H1 (cell line): ENCODE results near the gene SERPINA6. TPM values are rescaled to one million over a fixed set of nuclear protein-coding genes. Genes with fewer than 3 reads are reported as not detected.

ENCODE experiments used
- CTCF ChIA-PET: fragments of 300-600 bp; sonication (Branson Sonifier 250); formaldehyde crosslinking; loops from one replicate; lab custom pipeline; 2021; ENCODE audit not compliant: partially characterized antibody; lab: Charles Lee
- POLR2A ChIA-PET: fragments of 300-600 bp; sonication (Branson Sonifier 250); formaldehyde crosslinking; loops from one replicate; lab custom pipeline; 2021; ENCODE audit warnings: inconsistent platforms; ENCODE audit not compliant: partially characterized antibody; lab: Charles Lee
- DNase-seq, 2 experiments: peaks; one replicate each; pipeline versions ENCODE4 v3.0.0 to v3.0.0-alpha.2; 2010 to 2022; ENCODE audit warnings: low spot score in 2 of 2, low read depth in 1 of 2, mixed read lengths in 1 of 2
- FAIRE-seq: peaks from 2 replicates; lab custom pipeline; 2011; peaks lifted over from hg19 to GRCh38; lab: Jason Lieb, UNC
- H2AFZ ChIP-seq: 2 replicates; pipeline ENCODE4 v1.8.1; 2012; ENCODE audit warnings: low read length, inconsistent platforms
- H2AK5ac ChIP-seq: 2 replicates; pipeline ENCODE4 v1.6.1; 2013; ENCODE audit warnings: low read depth, low read length
- H2BK120ac ChIP-seq: replicated peaks from 2 replicates; pipeline ENCODE3; 2013; ENCODE audit warnings: low read depth, low read length, inconsistent platforms
- H2BK12ac ChIP-seq: 2 replicates; pipeline ENCODE4 v1.6.1; 2013; ENCODE audit warnings: low read depth, low read length
- H2BK15ac ChIP-seq: 2 replicates; pipeline ENCODE4 v1.6.1; 2013; ENCODE audit warnings: low read length
- H2BK20ac ChIP-seq: 2 replicates; pipeline ENCODE4 v1.6.1; 2013; ENCODE audit warnings: low read length
- H2BK5ac ChIP-seq: 2 replicates; pipeline ENCODE4 v1.6.1; 2013; ENCODE audit warnings: low read depth, low read length
- H3K14ac ChIP-seq: 2 replicates; pipeline ENCODE4 v1.6.1; 2013; ENCODE audit warnings: inconsistent platforms; ENCODE audit not compliant: insufficient read length
- H3K18ac ChIP-seq: 2 replicates; pipeline ENCODE4 v1.6.1; 2013; ENCODE audit warnings: low read length; ENCODE audit errors: extremely low read depth
- H3K23ac ChIP-seq: 2 replicates; pipeline ENCODE4 v1.6.1; 2013; ENCODE audit warnings: inconsistent platforms; ENCODE audit not compliant: insufficient read length
- H3K23me2 ChIP-seq: 2 replicates; pipeline ENCODE4 v1.6.1; 2013; ENCODE audit warnings: low read depth, low read length
- H3K27ac ChIP-seq: 2 replicates; pipeline ENCODE4 v1.6.1; 2011; ENCODE audit warnings: low read depth, low read length, inconsistent platforms
- H3K27me3 ChIP-seq, 4 experiments: replicated peaks in 1 of 4; 1 replicate in 1 of 4; 2 replicates in 3 of 4; pipeline versions ENCODE4 v1.6.1 to v1.8.1; 2011 to 2013; ENCODE audit warnings: low read length in 3 of 4, mild to moderate bottlenecking in 3 of 4, inconsistent platforms in 2 of 4, mixed read lengths in 2 of 4, moderate library complexity in 1 of 4; ENCODE audit not compliant: control insufficient read depth in 3 of 4, insufficient read depth in 3 of 4; ENCODE audit errors: extremely low read depth in 1 of 4
- H3K36me3 ChIP-seq, 4 experiments: 2 replicates each; pipeline versions ENCODE4 v1.6.1 to v1.8.1; 2011 to 2013; ENCODE audit warnings: mild to moderate bottlenecking in 4 of 4, low read length in 3 of 4, moderate library complexity in 2 of 4, control low read depth in 1 of 4, inconsistent platforms in 1 of 4; ENCODE audit not compliant: insufficient read depth in 4 of 4, control insufficient read depth in 2 of 4
- H3K4ac ChIP-seq: replicated peaks from 2 replicates; pipeline ENCODE3; 2013; ENCODE audit warnings: low read length, low read depth, mixed read lengths, inconsistent platforms; ENCODE audit not compliant: insufficient read length
- H3K4me1 ChIP-seq, 4 experiments: replicated peaks in 1 of 4; 1 replicate in 1 of 4; 2 replicates in 3 of 4; pipeline versions ENCODE4 v1.6.1 to v1.8.1; 2011 to 2013; ENCODE audit warnings: low read length in 3 of 4, inconsistent platforms in 2 of 4, mixed read lengths in 1 of 4; ENCODE audit not compliant: insufficient read depth in 4 of 4, control insufficient read depth in 3 of 4
- H3K4me2 ChIP-seq, 2 experiments: 2 replicates each; pipeline versions ENCODE4 v1.6.1 to v1.8.1; 2011 to 2013; ENCODE audit warnings: low read depth in 2 of 2, low read length in 2 of 2, control low read depth in 1 of 2, inconsistent platforms in 1 of 2, mild to moderate bottlenecking in 1 of 2; ENCODE audit not compliant: insufficient read depth in 1 of 2
- H3K4me3 ChIP-seq, 4 experiments: fragments of 200-600, 300-600 bp in 1 of 4; sonication (generic), shearing (Covaris generic), sonication (Bioruptor Twin) in 1 of 4; 2 replicates each; pipeline versions ENCODE4 v1.5.1 to v1.8.1; 2011 to 2016; ENCODE audit warnings: low read length in 4 of 4, low read depth in 3 of 4, control low read depth in 2 of 4, inconsistent platforms in 2 of 4, mild to moderate bottlenecking in 2 of 4, mixed read lengths in 1 of 4, moderate library complexity in 1 of 4; ENCODE audit not compliant: insufficient read depth in 2 of 4; ENCODE audit errors: extremely low read depth in 1 of 4
- H3K56ac ChIP-seq: replicated peaks from 2 replicates; pipeline ENCODE3; 2013; ENCODE audit warnings: low read depth, mild to moderate bottlenecking, mixed read lengths, low read length, inconsistent platforms; ENCODE audit not compliant: insufficient read length
- H3K79me1 ChIP-seq: 2 replicates; pipeline ENCODE4 v1.6.1; 2013; ENCODE audit warnings: low read depth, low read length, control low read depth
- H3K79me2 ChIP-seq, 2 experiments: 2 replicates each; pipeline versions ENCODE4 v1.6.1 to v1.8.1; 2012 to 2013; ENCODE audit warnings: low read length in 2 of 2, mild to moderate bottlenecking in 2 of 2, inconsistent platforms in 1 of 2; ENCODE audit not compliant: insufficient read depth in 2 of 2, control insufficient read depth in 1 of 2
- H3K9ac ChIP-seq, 4 experiments: replicated peaks in 1 of 4; 1 replicate in 1 of 4; 2 replicates in 3 of 4; pipeline versions ENCODE4 v1.6.1 to v1.8.1; 2011 to 2013; ENCODE audit warnings: low read depth in 3 of 4, low read length in 3 of 4, control low read depth in 2 of 4, mild to moderate bottlenecking in 2 of 4, moderate library complexity in 2 of 4, inconsistent platforms in 1 of 4; ENCODE audit errors: extremely low read depth in 1 of 4
- H3K9me3 ChIP-seq, 2 experiments: 2 replicates each; pipeline versions ENCODE4 v1.6.1 to v1.8.1; 2012 to 2013; ENCODE audit warnings: mild to moderate bottlenecking in 2 of 2, moderate library complexity in 2 of 2, control low read depth in 1 of 2, inconsistent platforms in 1 of 2, low read depth in 1 of 2, low read length in 1 of 2, mixed read lengths in 1 of 2; ENCODE audit not compliant: insufficient read depth in 2 of 2
- H4K20me1 ChIP-seq, 2 experiments: replicated peaks in 1 of 2; 2 replicates each; pipeline versions ENCODE3 to v1.8.1; 2011 to 2013; ENCODE audit warnings: inconsistent platforms in 2 of 2, low read length in 2 of 2, mild to moderate bottlenecking in 1 of 2; ENCODE audit not compliant: insufficient read depth in 2 of 2, control insufficient read depth in 1 of 2
- H4K5ac ChIP-seq: 2 replicates; pipeline ENCODE4 v1.6.1; 2013; ENCODE audit warnings: low read length, low read depth, mixed read lengths, inconsistent platforms; ENCODE audit not compliant: insufficient read length
- H4K8ac ChIP-seq: 2 replicates; pipeline ENCODE4 v1.8.0; 2013; ENCODE audit warnings: mild to moderate bottlenecking, moderate library complexity, low read length, inconsistent platforms; ENCODE audit not compliant: insufficient read depth; ENCODE audit errors: extremely low read depth
- H4K91ac ChIP-seq: replicated peaks from 2 replicates; pipeline ENCODE3; 2013; ENCODE audit warnings: low read length, mixed read lengths, inconsistent platforms; ENCODE audit not compliant: insufficient read length
- BCL11A ChIP-seq, 2 experiments: IDR thresholded peaks; one replicate each; pipeline ENCODE4 v1.6.1; 2011; ENCODE audit warnings: low read depth in 2 of 2, low read length in 2 of 2, mild to moderate bottlenecking in 2 of 2
- CEBPB ChIP-seq: IDR thresholded peaks from 2 replicates; pipeline ENCODE4 v1.6.1; 2012; ENCODE audit warnings: low read depth, low read length
- CHD1 ChIP-seq: IDR thresholded peaks from 2 replicates; pipeline ENCODE4 v1.6.1; 2012; ENCODE audit warnings: low read depth, low read length, improper control_type of control experiment
- PHF8 ChIP-seq: fragments of 200-600 bp; sonication (generic); conservative IDR thresholded peaks from 2 replicates; pipeline ENCODE4 v1.7.1; 2012; ENCODE audit warnings: low read depth, mild to moderate bottlenecking, inconsistent platforms, low read length, moderate library complexity
- RAD21 ChIP-seq, 2 experiments: IDR thresholded peaks in 1 of 2; conservative IDR thresholded peaks in 1 of 2; 2 replicates each; pipeline ENCODE4 v1.6.1; 2011; ENCODE audit warnings: low read depth in 2 of 2, low read length in 2 of 2, improper control_type of control experiment in 1 of 2, inconsistent platforms in 1 of 2, mild to moderate bottlenecking in 1 of 2, moderate library complexity in 1 of 2
- SIRT6 ChIP-seq: IDR thresholded peaks from one replicate; pipeline ENCODE4 v1.7.1; 2012; ENCODE audit warnings: low read length, inconsistent platforms
- TAF1 ChIP-seq: IDR thresholded peaks from 2 replicates; pipeline ENCODE4 v1.6.1; 2011; ENCODE audit warnings: mild to moderate bottlenecking, low read depth, low read length
- YY1 ChIP-seq: IDR thresholded peaks from 2 replicates; pipeline ENCODE4 v1.6.1; 2011; ENCODE audit warnings: low read depth, mild to moderate bottlenecking, low read length
- polyA plus RNA-seq, 7 experiments: library from polyadenylated mRNA; depleted of rRNA in 3 of 7; stranded (reverse) in 5 of 7; unstranded in 2 of 7; fragments of >200 nt in 5 of 7; fragments of 200-250 nt in 2 of 7; gene quantifications; 1 replicate in 5 of 7; 2 replicates in 1 of 7; 4 replicates in 1 of 7; pipeline versions ENCODE4 v1.2.1 to v1.2.3, GENCODE V29; 2011 to 2013; ENCODE audit warnings: missing spikeins in 2 of 7, mixed read lengths in 2 of 7
- total RNA-seq: library from RNA; stranded (reverse); fragmentation: NEBNext Ultra II Directional; extraction: Animal tissue kit (Norgen Biotek cat#: 25700); gene quantifications from 2 replicates; pipeline ENCODE4 v1.2.1, GENCODE V29; 2021

Gene SERPINA6
- total and polyA plus RNA-seq, 2 of the 8 experiments (the other 6 are each of a cell fraction or from before 2014, with no cell fraction given): not detected

- DNase-seq (no peak), FAIRE-seq (no peak)
- H4K20me1 ChIP-seq: no peaks in the 10 kb centered on the region
- no peaks in the 10 kb centered on the region for H3K36me3 ChIP-seq
- no peak overlapping the region for H3K23ac ChIP-seq
- H3K4me2 ChIP-seq: no peak overlapping the region
- H3K27ac ChIP-seq: no peak overlapping the region
- no peak overlapping the region for H2BK15ac ChIP-seq
- no peak overlapping the region for H4K5ac ChIP-seq
- H3K4ac ChIP-seq: no peak overlapping the region
- H2BK20ac ChIP-seq: no peak overlapping the region
- H3K56ac ChIP-seq: no peak overlapping the region
- H2AK5ac ChIP-seq: no peak overlapping the region
- H2BK5ac ChIP-seq: no peak overlapping the region
- no peak overlapping the region for H3K4me3 ChIP-seq
- H3K79me1 ChIP-seq: no peaks in the 10 kb centered on the region
- no peaks in the 10 kb centered on the region for H3K79me2 ChIP-seq
- no peak overlapping the region for H3K14ac ChIP-seq
- H4K91ac ChIP-seq: no peak overlapping the region
- no peak overlapping the region for H3K9ac ChIP-seq
- no peaks in the 10 kb centered on the region for H3K27me3 ChIP-seq
- ChIA-PET POLR2A (no interaction called here), CTCF (interaction anchor here (1.0 to 1.6 kb wide), 2 partner anchors 8 to 20 kb away, joined by 3 to 6 read pairs; partner anchors contain the start of gene SERPINA10)
- no peaks in the 10 kb centered on the region for H3K9me3 ChIP-seq
- H2AFZ ChIP-seq: no peak overlapping the region
- H4K8ac ChIP-seq: no peak overlapping the region
- no peak overlapping the region for H2BK12ac ChIP-seq
- H3K4me1 ChIP-seq: peaks cover 0 to 4% (median 1%) of the 10 kb centered on the region in 4 experiments; a peak in 2 of 7 replicates
- H2BK120ac ChIP-seq: no peak overlapping the region
- TF ChIP-seq RAD21 (IDR thresholded peaks at IDR 0.05 in 1 of 2, conservative IDR thresholded peaks at IDR 0.05 in 1 of 2; ENCODE audit: low read depth in 2 of 2, low read length in 2 of 2) (no peak), TAF1 (no peak), YY1 (no peak), SIRT6 (no peak), BCL11A (IDR thresholded peaks at IDR 0.05; ENCODE audit: low read depth in 2 of 2, low read length in 2 of 2) (no peak), CHD1 (no peak), PHF8 (no peak), CEBPB (no peak)
- H3K23me2 ChIP-seq: no peaks in the 10 kb centered on the region
- H3K18ac ChIP-seq: no peak overlapping the region
Measured at GRCh38 chr14:94285158-94285557, 38.0 kb downstream of the SERPINA6 start.
